HEK293 (cell line): Measurements from ENCODE around the gene STXBP4.

Source experiments
- ATF2 ChIP-seq: fragments of 450-650 bp; formaldehyde crosslinking; IDR thresholded peaks from 2 replicates; pipeline ENCODE4 v1.5.1; 2016; ENCODE audit warnings: missing biosample characterization, missing genetic modification characterization, low read depth
- CTCF ChIP-seq: fragments of 450-650 bp; formaldehyde crosslinking; IDR thresholded peaks from 2 replicates; pipeline ENCODE4 v1.5.1; 2016; ENCODE audit warnings: missing biosample characterization, missing genetic modification characterization
- ZNF777 ChIP-seq: fragments of 450-650 bp; formaldehyde crosslinking; IDR thresholded peaks from 2 replicates; pipeline ENCODE4 v1.5.1; 2017; ENCODE audit warnings: missing biosample characterization, missing genetic modification characterization, borderline replicate concordance

GRCh38 chr17:54935471-54935870 is 33.1 kb upstream of the STXBP4 start:
- TF ChIP-seq CTCF (tag by site-specific recombination) (no peak), ATF2 (no peak), ZNF777 (no peak)
